ENCODE data around the gene MSI2.
A peak's percentile ranks its signal among the peaks of the same experiment; 100 is the strongest.

Gene MSI2

DNA sequence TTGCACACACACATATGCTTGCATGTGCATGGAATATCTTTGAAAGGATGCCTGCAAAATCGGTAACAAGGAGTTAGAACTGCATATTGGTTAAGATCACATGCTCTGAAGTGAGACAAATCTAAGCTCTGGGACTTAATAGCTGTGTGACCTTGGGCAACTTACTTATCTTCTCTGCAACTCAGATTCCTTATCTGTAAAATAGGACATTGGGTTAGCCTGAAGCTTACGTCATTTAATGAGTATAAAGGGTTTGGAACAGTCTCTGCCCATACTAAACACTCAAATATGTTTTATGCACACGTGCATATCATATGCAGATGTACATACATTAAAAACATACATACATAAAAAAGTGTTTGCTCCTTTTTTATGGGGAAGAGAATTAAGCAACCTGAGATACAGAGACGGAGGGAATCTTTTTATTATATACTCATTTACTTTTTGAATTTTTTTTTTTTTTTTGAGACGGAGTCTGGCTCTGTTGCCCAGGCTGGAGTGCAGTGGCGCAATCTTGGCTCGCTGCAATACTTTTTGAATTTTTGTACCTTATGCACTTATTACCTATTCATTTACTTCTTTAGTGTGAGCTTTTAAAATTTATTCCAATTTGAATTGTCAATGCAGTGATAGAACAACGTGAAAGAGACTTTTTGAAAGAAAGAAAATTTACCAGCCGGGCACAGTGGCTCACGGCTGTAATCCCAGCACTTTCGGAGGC lies 282.6 kb downstream of the MSI2 start:
- FAIRE-seq = no peak
- no peak for DNase-seq (ENCODE audit: insufficient read length, low spot score)
- TF ChIP-seq POLR2A (IDR thresholded peaks at IDR 0.05; ENCODE audit: low read depth, low read length) = no peak

DNA sequence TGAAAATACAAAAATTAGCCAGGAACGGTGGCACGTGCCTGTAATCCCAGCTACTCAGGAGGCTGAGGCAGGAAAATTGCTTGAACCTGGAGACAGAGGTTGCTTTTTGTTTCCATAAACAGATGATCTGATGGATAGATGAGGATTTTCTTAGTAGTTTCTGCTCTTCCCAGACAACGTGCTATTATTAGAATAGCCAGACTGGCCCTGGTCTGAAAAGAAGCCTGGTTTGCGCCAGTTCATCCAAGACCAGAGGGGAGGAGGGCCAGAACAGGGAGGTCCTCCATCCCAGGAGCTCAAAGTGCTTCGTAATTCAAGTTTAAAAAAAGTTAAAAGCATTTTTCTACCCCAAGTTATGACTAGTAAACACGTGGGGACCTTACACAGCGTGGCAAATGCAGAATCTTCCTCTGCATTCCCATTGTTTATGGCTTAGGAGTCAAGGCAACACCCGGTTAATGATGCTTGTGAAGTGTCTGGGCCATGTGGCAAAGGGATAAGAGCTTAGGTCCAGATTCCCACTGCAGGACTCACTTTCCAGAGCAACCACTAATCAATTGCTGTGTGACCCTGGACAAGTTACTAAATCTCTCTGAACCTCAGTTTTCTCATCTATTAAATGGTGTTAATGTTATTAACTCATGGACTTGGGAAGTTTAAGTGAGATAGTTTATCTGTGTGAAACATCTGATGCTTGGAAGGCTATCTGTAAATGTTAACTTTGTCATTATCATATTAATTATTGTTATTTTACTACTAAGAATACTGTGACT lies 283.4 kb downstream of the MSI2 start:
- DNase-seq (ENCODE audit: insufficient read length, low spot score) (no peak), FAIRE-seq (no peak)
- no peak for TF ChIP-seq POLR2A (IDR thresholded peaks at IDR 0.05; ENCODE audit: low read depth, low read length)

DNA sequence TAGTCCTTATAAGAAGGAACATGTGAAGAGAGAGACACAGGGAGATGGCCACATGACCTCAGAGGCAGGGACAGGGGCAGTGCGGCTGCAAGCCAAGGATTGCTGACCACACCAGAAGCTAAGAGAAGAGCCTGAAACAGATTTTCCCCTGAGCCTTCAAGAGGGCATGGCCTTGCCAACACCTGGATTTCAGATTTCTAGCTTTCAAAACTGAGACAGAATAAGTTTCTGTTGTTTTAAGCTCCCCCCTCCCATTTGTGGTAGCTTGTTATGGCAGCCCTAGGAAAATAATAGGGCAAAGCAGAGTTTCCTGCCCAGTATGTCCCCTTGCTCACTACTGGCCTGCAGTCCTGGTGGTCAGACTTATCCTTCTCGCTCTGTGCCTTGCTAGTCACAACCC lies 284.3 kb downstream of the MSI2 start:
- TF ChIP-seq POLR2A (IDR thresholded peaks at IDR 0.05; ENCODE audit: low read depth, low read length) = no peak
- FAIRE-seq = no peak

DNA sequence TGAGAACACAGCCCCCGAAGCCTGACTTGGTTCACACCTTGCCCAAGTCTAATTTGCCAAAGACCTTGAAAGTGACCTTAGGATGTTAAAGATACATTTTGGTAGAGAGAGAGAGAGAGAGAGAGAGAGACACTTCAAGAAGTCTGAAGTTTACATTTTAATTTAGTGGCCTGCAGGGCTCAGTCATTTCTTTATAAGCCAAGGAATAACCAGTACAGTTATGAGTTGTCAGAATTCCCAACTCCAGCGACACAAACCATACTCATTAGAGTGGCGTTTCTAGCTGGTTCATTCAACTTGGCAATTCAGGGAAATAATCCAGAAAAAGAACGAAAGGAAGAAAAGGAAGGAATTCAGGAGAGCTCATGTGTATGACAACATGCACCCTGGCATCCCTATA lies 284.7 kb downstream of the MSI2 start:
- DNase-seq (ENCODE audit: insufficient read length, low spot score) (no peak), FAIRE-seq (no peak)
- TF ChIP-seq POLR2A (IDR thresholded peaks at IDR 0.05; ENCODE audit: low read depth, low read length) = no peak

More for the DNA sequence above, 284.3 kb downstream of the MSI2 start:
- no peak for DNase-seq (ENCODE audit: insufficient read length, low spot score)

DNA sequence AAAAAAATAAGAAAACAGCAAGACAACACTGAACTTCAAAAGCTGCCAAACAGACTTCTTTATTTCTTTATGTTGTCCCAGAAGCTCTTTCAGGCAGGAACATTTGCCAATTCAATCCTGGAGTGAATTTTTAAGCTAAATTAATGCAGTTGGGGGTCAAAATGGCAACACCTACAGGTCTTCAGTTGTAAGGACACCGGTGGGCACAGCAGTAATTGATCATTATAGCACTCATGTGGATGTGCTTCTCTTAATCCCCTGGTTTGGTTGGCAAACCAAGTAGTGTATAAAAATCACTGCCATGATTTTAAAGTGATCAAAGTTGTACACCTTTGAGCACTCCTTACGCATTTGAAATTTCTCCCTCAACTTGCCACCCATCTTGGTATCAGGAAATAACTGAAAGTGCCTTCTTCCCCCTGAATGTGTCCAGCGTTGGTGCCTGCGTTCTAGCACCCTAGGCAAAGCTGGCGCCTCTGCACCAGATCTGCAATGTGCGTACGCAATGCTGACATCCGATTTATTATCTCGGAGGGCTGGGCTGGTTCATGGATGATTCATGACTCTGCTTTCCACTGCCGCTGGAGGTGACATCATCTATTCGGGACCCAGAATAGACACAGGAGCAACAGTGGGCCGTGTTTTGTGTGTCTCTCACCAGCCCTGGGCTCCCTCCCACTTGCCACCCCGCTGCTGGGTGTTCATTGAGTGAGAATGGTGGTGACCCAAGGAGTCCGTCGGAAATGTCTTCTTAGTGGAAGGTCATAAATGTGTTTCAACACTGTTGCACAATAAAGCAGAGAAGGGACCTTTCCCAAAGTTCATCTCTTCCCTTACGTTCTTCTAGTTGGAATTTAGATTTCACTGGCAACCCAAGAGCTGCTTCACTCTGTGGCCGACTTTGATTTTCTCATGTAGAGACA lies 285.4 kb downstream of the MSI2 start:
- peak; percentile 48; the same call in 1 of the 2 replicates for TF ChIP-seq POLR2A (IDR thresholded peaks at IDR 0.05; ENCODE audit: low read depth, low read length)
- FAIRE-seq (peak; percentile 92), DNase-seq (ENCODE audit: insufficient read length, low spot score) (peak; percentile 97)

DNA sequence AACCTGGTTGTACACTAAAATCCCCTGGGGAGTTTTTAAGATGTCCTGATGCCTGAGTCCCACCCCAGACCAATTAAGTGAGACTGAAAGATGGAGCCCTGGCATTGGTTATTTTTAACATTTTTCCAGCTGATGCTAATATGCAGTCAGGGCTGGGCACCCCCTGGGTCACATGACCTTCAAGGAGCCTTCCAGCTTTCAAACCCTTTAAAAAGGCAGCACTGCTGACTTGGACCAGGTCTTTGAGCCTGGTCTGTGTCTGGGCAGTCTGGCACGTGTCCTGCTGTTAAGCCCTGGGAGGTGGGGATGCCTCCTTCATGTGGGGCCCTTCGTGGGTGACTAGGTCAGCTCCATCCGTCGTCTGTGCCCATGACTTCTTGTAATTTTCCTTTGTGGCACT lies 286.2 kb downstream of the MSI2 start:
- no peak for TF ChIP-seq POLR2A (IDR thresholded peaks at IDR 0.05; ENCODE audit: low read depth, low read length)
- no peak for FAIRE-seq
- DNase-seq (ENCODE audit: insufficient read length, low spot score) = no peak

DNA sequence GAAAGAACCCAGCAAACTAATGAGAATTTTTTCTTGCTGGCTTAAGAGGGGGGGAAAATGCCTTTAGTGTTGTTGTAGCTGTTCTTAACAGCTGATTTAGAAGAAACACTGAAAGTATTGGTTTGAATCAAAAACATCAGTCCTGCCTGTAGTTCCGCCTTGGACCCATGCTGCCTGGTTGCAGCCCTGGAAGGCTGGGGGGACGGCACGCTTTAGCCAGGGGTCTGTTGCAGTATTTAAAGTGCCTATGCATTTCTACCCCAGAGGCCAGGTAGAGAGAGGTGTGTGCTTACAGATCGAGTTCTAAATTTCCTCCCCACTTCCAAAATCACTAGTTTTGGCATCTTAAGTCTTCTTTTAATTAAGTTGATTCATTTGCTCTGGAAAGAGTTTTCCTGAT lies 286.9 kb downstream of the MSI2 start:
- TF ChIP-seq POLR2A (IDR thresholded peaks at IDR 0.05; ENCODE audit: low read depth, low read length) = no peak
- FAIRE-seq = no peak
- no peak for DNase-seq (ENCODE audit: insufficient read length, low spot score)

DNA sequence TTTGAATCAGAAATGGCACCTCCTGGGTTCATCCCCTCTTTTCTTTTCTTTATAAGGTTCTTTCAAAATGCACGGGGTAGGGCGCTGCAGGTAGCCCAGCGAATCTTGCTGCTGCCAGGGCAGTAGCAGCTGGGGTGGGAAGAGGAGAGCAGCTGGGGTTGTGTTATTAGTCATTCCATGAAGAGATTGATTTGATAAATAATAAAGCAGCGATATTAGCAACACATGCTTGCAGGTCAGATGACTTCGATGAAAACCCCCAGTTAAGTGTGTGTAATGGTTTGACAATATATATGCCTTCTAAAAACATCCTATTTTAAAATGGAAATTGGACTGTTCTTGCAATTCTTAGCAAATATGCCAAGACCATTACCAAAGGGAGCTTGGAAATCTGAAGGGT lies 288.1 kb downstream of the MSI2 start:
- FAIRE-seq (no peak), DNase-seq (ENCODE audit: insufficient read length, low spot score) (no peak)
- no peak for TF ChIP-seq POLR2A (IDR thresholded peaks at IDR 0.05; ENCODE audit: low read depth, low read length)

DNA sequence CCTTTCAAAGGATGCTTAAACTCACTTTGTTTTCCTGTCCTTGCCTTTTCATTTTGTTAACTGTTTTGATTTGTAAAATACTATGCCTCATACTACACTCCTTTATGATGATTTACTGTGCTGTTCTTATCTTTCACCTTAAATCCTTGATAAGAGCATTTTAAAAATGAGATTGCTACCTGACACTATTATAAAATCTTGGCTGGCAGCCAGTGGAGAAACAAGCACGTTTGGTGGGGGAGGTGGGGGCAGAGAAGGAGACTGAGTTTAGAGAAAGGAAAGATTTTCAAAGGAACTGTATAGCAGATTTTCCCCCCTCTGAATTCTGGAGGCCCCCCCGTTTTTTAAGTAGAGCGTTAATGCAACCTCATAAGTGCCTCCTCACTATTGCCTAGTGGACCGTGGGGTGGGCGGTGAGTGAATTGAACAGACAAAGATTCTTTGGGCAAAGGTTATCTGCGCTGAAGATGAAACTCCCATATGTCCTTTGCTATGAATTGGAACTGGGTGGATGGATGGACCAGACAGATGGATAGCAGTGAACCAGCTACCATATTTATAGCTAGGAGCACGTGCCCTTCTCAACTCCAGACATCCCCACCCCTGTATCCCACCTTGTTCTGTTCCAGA lies 288.6 kb downstream of the MSI2 start:
- no peak for TF ChIP-seq POLR2A (IDR thresholded peaks at IDR 0.05; ENCODE audit: low read depth, low read length)
- DNase-seq (ENCODE audit: insufficient read length, low spot score) (no peak), FAIRE-seq (no peak)

DNA sequence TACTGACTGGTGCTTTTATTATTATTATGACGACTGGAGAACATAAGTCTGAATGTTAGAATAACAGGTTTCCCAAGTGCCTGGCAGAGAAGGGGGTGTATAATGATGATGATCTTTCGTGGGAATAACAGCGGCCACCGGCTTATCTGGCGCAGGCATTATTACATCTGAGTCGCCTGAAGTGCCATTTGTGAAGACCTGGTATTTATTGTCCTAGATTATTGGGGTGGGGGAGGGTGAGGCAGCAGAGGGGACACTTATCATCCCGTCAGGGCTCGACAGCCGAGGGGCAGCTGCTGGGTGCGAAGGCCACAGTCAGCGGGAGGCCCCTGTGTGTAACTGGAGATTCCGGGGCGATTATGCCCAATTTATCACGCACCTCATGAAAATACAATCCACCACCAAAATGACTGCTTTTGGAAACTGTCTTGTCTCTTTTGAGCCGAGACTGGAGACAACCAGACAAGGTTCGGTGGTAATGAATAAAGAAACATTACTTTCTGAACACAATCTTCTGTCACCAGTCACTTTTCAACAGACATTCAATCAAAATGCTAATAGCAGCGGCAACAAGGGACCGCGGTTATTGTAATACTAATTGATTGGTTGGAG lies 289.5 kb downstream of the MSI2 start:
- no peak for DNase-seq (ENCODE audit: insufficient read length, low spot score)
- FAIRE-seq = no peak
- no peak for TF ChIP-seq POLR2A (IDR thresholded peaks at IDR 0.05; ENCODE audit: low read depth, low read length)

DNA sequence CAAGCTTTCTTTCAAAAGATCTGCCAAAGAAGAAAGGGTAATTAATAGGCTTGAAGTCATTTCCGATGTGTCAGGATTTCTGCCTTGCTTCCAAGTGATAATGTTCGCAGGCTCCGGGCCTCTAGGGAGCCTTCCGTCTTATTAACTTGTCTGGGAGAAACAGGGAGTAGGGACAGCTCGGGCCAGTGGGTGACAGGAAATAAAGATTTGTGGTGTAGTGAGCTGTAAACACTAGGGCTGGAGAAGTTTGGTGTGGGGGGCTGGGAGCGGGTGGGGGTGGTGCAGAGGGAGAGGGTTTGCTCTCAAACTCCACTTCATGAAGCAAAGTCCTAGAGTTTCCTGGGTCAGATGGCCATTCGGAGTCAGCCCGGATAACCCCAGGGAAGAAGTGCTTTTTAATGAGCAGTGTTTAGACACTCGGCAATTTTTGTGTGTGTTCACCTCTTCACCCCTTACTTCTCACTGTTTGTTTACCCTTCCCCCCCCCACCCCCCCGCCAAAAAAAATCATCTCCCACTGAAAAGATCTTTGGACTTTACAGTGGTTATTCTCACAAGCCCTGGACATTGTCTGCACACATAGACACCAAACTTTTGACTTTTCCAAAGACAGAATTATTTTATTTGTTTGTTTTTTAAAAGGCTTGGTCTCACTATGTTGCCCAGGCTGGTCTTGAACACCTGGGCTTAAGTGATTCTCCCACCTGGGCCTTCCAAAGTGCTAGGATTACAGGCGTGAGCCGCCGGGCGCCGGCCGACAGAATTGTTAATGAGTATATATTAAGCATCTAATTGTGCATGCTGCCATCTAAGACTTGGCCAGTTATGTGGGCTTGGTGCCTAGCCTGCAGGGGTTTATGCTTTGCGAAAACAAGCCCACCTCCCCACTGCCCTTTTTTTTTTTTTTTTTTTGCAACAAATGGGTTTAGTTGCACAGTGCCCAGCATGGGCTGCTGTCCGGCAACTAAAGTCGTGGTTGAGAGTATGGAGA lies 292.4 kb downstream of the MSI2 start:
- DNase-seq (ENCODE audit: insufficient read length, low spot score) (no peak), FAIRE-seq (no peak)
- TF ChIP-seq POLR2A (IDR thresholded peaks at IDR 0.05; ENCODE audit: low read depth, low read length) = no peak

DNA sequence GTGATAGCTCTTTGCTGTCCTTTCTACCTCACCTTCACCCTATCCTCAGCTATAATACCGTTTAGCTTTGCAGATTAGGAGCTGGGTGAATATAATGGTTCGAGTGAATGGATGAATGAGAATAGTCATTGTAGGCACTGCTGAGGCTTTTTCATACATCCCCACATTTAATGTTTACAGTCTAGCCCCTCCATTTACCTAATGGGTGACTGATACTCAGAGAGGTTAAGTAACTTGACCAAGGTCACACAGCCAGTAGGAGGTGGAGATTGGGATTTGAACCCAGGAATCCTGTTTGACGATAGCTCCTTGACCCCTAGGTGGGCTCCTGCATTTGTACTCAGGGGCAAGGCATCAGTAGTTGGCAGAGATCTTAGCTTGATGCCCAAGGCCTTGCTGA lies 293.1 kb downstream of the MSI2 start:
- DNase-seq (ENCODE audit: insufficient read length, low spot score) (no peak), FAIRE-seq (no peak)
- no peak for TF ChIP-seq POLR2A (IDR thresholded peaks at IDR 0.05; ENCODE audit: low read depth, low read length)
